Transverse colon (tissue), 4 donors: Measurements from ENCODE around the gene TTC16. TPM values are rescaled to one million over a fixed set of nuclear protein-coding genes. Genes with fewer than 3 reads are reported as not detected.
"Not testable (repeated sequence)": the region's sequence is repeated elsewhere in the genome, so short reads cannot be mapped to it uniquely, and the experiment has no call there.

Source experiments
- DNase-seq: peaks from one replicate; pipeline ENCODE4 v3.0.0-alpha.2; 2019
- H3K27ac ChIP-seq, 4 donors: fragments of 200-600 bp; sonication (generic); 2 replicates each; pipeline ENCODE4 v1.5.1; 2016 to 2018; ENCODE audit warnings: inconsistent platforms in 4 of 4
- H3K27me3 ChIP-seq: fragments of 200-600 bp; sonication (generic); 2 replicates; pipeline ENCODE4 v1.5.1; 2017; ENCODE audit warnings: inconsistent platforms
- H3K36me3 ChIP-seq, 4 donors: fragments of 200-600 bp; sonication (generic); 2 replicates each; pipeline ENCODE4 v1.5.1; 2017 to 2019; ENCODE audit warnings: inconsistent platforms in 4 of 4
- H3K4me1 ChIP-seq, 4 donors: fragments of 200-600 bp; sonication (generic); 2 replicates each; pipeline ENCODE4 v1.5.1; 2017 to 2020; ENCODE audit warnings: inconsistent platforms in 4 of 4
- H3K4me3 ChIP-seq, 4 donors: fragments of 200-600 bp; sonication (generic); 1 replicate in 1 of 4; 2 replicates in 3 of 4; pipeline versions ENCODE4 v1.5.1 to v1.6.1; 2017 to 2019; ENCODE audit warnings: inconsistent platforms in 4 of 4
- H3K9me3 ChIP-seq, 2 donors: fragments of 200-600 bp; sonication (generic); 2 replicates each; pipeline ENCODE4 v1.5.1; 2017 to 2019; ENCODE audit warnings: inconsistent platforms in 2 of 2
- EP300 ChIP-seq: sonication (generic); formaldehyde crosslinking; IDR thresholded peaks from one replicate; pipeline ENCODE4 v1.6.1; 2017; ENCODE audit warnings: antibody characterized with exemption, low read depth
- POLR2A ChIP-seq: fragments of 450-650 bp; IDR thresholded peaks from one replicate; pipeline ENCODE4 v1.6.1; 2016; ENCODE audit warnings: antibody characterized with exemption, mild to moderate bottlenecking, moderate library complexity
- POLR2AphosphoS5 ChIP-seq, 3 donors: sonication (generic); formaldehyde crosslinking; IDR thresholded peaks; one replicate each; pipeline ENCODE4 v1.6.1; 2016; ENCODE audit warnings: antibody characterized with exemption in 3 of 3
- WGBS, 2 donors: methylation state at CpG; one replicate each; pipeline ENCODE4 v1.1.5; 2018; ENCODE audit warnings: low coverage in 1 of 2; 5-methylcytosine and 5-hydroxymethylcytosine counted together
- in situ Hi-C, 4 donors: fragments of 200-750 bp; cut with MboI; loops; one replicate each; pipeline versions ENCODE4 v1.15.0 to v1.15.1; 2017; ENCODE audit warnings: low sequenced_read_pairs in 3 of 4, low pct_ligation_motif_present in 1 of 4, low pct_unique_long_range_greater_than_20kb in 1 of 4
- intact Hi-C: fragments of 100-400 bp; cut with DNase I; formaldehyde crosslinking; loops from one replicate; pipeline ENCODE4 v1.15.1; 2023; ENCODE audit warnings: low total_unique reads
- total RNA-seq, 4 donors: library from RNA; depleted of rRNA; stranded (reverse); fragments of >200 nt; gene quantifications; one replicate each; pipeline ENCODE4 v1.1.0, GENCODE V29; 2016
- TF ChIP-seq, protein P1 (sequence below), 5 experiments: fragments of 200-600 bp in 3 of 5; fragments of 450-650 bp in 2 of 5; sonication (generic) in 3 of 5; IDR thresholded peaks; 1 replicate in 2 of 5; 2 replicates in 3 of 5; pipeline ENCODE4 v1.5.1; 2016 to 2017; ENCODE audit warnings: antibody characterized with exemption in 5 of 5, inconsistent platforms in 3 of 5, mild to moderate bottlenecking in 2 of 5, moderate library complexity in 1 of 5

The TTC16 gene
- total RNA-seq, 4 donors from 2014 or later: not detected

DNA sequence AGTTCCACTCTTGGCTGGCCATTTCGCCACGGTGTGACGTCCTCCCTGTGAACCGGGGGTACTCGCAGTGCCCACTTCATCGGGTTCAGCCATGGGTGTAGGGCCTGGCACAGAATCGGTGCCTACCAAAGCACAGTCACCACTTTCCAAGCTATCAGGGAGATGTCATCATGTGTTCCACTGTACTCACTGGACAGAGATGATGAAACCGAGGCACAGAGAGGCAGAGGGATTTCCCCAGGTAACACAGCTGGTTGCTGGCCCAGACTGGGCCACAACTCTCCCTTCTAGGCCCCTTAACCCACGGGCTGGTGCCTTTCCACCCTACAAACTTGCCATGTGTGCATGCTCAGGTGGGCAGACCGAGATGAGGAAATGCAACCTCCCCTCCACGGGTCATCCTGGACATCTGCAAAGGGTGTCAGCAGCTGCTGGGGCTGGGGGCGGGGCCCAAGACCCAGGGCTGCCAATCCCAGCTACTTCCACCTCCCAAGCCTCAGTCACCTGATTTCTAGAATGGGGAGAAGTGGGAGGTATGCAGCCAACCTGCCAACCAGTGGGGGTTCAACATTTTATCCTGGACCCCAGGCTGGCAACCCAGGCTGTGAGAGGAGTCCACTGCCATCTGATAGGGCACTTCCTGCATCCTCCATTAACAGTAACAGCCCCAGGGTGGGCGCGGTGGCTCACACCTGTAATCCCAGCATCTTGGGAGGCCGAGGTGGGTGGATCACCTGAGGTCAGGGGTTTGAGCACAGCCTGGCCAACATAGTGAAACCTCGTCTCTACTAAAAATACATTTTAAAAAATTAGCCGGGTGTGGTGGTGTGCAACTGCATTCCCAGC is 63.5 kb downstream of the TTC16 start:
- no peaks in the 10 kb centered on the region for H3K27me3 ChIP-seq
- H3K4me1 ChIP-seq: peaks cover 0 to 18% (median 9%) of the 10 kb centered on the region in 4 donors
- in situ Hi-C loops (loop anchor here in 1 of 4 donors (25.0 kb wide), 1 partner anchor 133 kb away; the partner anchor contains the start of gene ST6GALNAC4), intact Hi-C loops (no loop called here)
- H3K9me3 ChIP-seq: no peaks in the 10 kb centered on the region
- TF ChIP-seq POLR2AphosphoS5 (IDR thresholded peaks at IDR 0.05): no peak
- TF ChIP-seq, protein P1, sequence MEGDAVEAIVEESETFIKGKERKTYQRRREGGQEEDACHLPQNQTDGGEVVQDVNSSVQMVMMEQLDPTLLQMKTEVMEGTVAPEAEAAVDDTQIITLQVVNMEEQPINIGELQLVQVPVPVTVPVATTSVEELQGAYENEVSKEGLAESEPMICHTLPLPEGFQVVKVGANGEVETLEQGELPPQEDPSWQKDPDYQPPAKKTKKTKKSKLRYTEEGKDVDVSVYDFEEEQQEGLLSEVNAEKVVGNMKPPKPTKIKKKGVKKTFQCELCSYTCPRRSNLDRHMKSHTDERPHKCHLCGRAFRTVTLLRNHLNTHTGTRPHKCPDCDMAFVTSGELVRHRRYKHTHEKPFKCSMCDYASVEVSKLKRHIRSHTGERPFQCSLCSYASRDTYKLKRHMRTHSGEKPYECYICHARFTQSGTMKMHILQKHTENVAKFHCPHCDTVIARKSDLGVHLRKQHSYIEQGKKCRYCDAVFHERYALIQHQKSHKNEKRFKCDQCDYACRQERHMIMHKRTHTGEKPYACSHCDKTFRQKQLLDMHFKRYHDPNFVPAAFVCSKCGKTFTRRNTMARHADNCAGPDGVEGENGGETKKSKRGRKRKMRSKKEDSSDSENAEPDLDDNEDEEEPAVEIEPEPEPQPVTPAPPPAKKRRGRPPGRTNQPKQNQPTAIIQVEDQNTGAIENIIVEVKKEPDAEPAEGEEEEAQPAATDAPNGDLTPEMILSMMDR (IDR thresholded peaks at IDR 0.05): no peak
- no peak for TF ChIP-seq POLR2A
- no peak for TF ChIP-seq EP300
- WGBS, 2 donors: 43% methylated on average over 16 of the region's 17 CpGs; no CpG with 5 or more reads in 1 of the 2 donors
- DNase-seq: peak; percentile 70
- H3K36me3 ChIP-seq: no peaks in the 10 kb centered on the region
- peak overlapping the region in 1 of 4 donors; percentile 27 for H3K4me3 ChIP-seq
- peak overlapping the region; percentile 66 to 85 (median 74) for H3K27ac ChIP-seq

DNA sequence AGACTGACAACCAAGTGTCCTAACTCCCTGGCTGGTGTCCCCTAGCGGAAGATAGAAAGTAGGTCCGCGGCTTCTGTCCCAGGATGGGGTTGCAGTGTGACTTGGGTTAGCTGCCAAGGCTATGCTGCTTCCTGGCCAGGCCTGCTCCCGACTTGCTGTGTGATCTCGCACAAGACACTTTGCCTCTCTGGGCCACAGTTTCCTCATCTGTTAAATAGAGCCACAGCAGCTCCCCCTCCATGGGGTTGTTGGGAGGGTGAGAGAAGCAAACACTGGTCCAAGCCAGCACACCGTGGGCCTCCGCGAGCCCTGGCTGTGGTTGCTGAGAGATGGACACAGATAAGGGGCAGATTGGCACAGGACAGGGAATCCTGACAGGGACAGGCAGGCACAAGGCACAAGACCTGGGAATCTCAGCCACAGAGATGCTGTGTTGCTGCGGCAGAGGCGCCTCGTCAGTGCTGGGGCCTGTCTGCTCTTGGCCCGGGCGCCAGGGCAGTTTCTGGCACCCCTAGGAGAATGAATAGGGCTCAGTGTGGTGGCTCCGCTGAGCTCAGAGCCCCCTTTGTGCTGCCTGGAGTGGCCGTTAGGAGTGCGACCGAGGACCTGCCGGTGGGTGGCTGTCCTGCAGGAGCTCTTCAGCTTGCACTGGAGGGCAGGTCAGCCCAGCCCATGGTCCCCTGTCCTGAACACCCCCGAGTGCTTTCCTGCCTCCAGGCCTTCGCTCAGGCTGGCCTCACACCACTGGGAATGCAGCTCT is 64.4 kb downstream of the TTC16 start:
- H3K27me3 ChIP-seq: no peaks in the 10 kb centered on the region
- no peak overlapping the region for H3K4me3 ChIP-seq
- DNase-seq: no peak
- 83 to 100% methylated on average over 3 to 19 of the region's 20 CpGs for WGBS, 2 donors
- no peaks in the 10 kb centered on the region for H3K9me3 ChIP-seq
- H3K27ac ChIP-seq: peak overlapping the region in 2 of 4 donors; percentile 23 to 78
- H3K36me3 ChIP-seq: no peaks in the 10 kb centered on the region
- in situ Hi-C loops (loop anchor here in 2 of 4 donors (5.0 to 25.0 kb wide), 2 partner anchors 43 to 132 kb away; partner anchors contain the start of genes TOR2A (in 2 of the 2) and ST6GALNAC4 (in 1 of the 2)), intact Hi-C loops (no loop called here)
- peaks cover 0 to 24% (median 9%) of the 10 kb centered on the region in 4 donors for H3K4me1 ChIP-seq
- no peak for TF ChIP-seq POLR2AphosphoS5 (IDR thresholded peaks at IDR 0.05)
- no peak for TF ChIP-seq POLR2A
- no peak for TF ChIP-seq EP300
- TF ChIP-seq, protein P1 (IDR thresholded peaks at IDR 0.05): no peak

DNA sequence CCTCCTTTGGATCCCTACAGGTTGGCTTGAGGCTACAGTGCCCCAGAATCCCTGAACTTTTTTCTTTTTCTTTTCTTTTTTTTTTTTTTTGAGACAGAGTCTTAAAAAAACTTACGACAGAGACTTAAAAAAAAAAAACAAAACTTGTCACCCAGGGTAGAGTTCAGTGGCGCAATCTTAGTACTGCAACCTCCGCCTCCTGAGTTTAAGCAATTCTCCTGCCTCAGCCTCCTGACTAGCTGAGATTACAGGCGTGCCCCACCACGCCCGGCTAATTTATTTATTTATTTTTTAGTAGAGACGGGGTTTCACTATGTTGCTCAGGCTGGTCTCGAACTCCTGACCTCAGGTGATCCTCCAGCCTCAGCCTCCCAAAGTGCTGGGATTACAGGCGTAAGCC is 65.0 kb downstream of the TTC16 start:
- in situ Hi-C loops: loop anchor here in 2 of 4 donors (5.0 to 25.0 kb wide), 2 partner anchors 44 to 131 kb away; partner anchors contain the start of genes TOR2A (in 2 of the 2) and ST6GALNAC4 (in 1 of the 2)
- intact Hi-C loops: not testable (repeated sequence)

More for the DNA sequence above, 65.0 kb downstream of the TTC16 start:
- DNase-seq, H3K9me3 ChIP-seq, H3K36me3 ChIP-seq, H3K4me3 ChIP-seq, H3K27ac ChIP-seq, H3K27me3 ChIP-seq: not testable (repeated sequence)
- TF ChIP-seq, protein P1 (IDR thresholded peaks at IDR 0.05): peak in 1 of 5 experiments; percentile 7
- WGBS, 2 donors: 28 to 70% methylated on average over 7 to 9 of the region's 9 CpGs
- H3K4me1 ChIP-seq: peaks cover 0 to 24% (median 9%) of the 10 kb centered on the region in 4 donors

Other genes with a start within 250 kb of the TTC16 start
- 100 to 1,000 TPM in 1 of 4 donors, 10 to 100 TPM in 2, 1 to 10 TPM in 1; 7.9 to 193 (median 13.3) TPM for gene STXBP1, start 103.8 kb upstream of the TTC16 start, total RNA-seq
- not detected for gene CFAP157, start 9.1 kb upstream of the TTC16 start, total RNA-seq
- 1 to 10 TPM; 2.4 to 9.7 (median 6.2) TPM for gene PTRH1, start 416 bp upstream of the TTC16 start, total RNA-seq
- 100 to 1,000 TPM in 1 of 4 donors, 10 to 100 TPM in 3; 31.4 to 126 (median 48.1) TPM for gene TOR2A, start 19.2 kb downstream of the TTC16 start, total RNA-seq
- gene SH2D3C, start 62.6 kb downstream of the TTC16 start, total RNA-seq: 10 to 100 TPM in 1 of 4 donors, 1 to 10 TPM in 3; 2.6 to 10.1 (median 3.9) TPM
- 10 to 100 TPM; 32.6 to 78.9 (median 49.3) TPM for gene CDK9, start 70.0 kb downstream of the TTC16 start, total RNA-seq
- gene FPGS, start 86.8 kb downstream of the TTC16 start, total RNA-seq: 100 to 1,000 TPM in 1 of 4 donors, 10 to 100 TPM in 3; 31.4 to 144 (median 74.8) TPM
- gene ENG, start 138.6 kb downstream of the TTC16 start, total RNA-seq: 10 to 100 TPM; 10.6 to 23.9 (median 17.0) TPM
- gene AK1, start 161.6 kb downstream of the TTC16 start, total RNA-seq: 100 to 1,000 TPM in 1 of 4 donors, 10 to 100 TPM in 3; 24.7 to 110 (median 62.4) TPM
- gene ST6GALNAC6, start 183.5 kb downstream of the TTC16 start, total RNA-seq: 10 to 100 TPM; 41.0 to 80.4 (median 75.7) TPM
- 10 to 100 TPM; 16.7 to 66.1 (median 47.3) TPM for gene ST6GALNAC4, start 201.0 kb downstream of the TTC16 start, total RNA-seq
- 1 to 10 TPM in 1 of 4 donors, not detected in 3; 4.6 TPM for gene PIP5KL1, start 214.7 kb downstream of the TTC16 start, total RNA-seq
- gene DPM2, start 221.8 kb downstream of the TTC16 start, total RNA-seq: 100 to 1,000 TPM in 1 of 4 donors, 10 to 100 TPM in 3; 20.6 to 249 (median 26.3) TPM